Measurements from ENCODE around the gene LPAR1.
"Not testable (repeated sequence)": the region's sequence is repeated elsewhere in the genome, so short reads cannot be mapped to it uniquely, and the experiment has no call there.

LPAR1 gene

DNA sequence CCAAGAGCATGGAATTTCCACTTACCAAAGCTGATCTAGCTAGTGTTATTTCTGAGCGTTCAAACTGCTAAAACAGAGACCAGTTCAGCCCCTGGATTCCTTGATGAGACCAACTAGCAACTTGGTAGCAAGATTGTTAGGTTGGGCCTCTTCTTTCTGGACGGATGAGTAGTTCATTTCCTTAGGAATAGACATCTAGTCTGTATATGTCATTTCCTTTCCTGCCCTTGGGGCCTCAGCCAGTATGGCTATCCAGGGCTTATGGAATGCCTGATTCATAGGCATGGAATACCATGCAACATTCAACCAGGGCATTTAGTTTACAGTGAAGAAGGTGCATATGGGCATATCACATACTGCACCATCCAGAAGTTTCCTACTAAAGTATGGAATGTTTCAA lies 14.5 kb upstream of the LPAR1 start:
- TF ChIP-seq, protein P1, sequence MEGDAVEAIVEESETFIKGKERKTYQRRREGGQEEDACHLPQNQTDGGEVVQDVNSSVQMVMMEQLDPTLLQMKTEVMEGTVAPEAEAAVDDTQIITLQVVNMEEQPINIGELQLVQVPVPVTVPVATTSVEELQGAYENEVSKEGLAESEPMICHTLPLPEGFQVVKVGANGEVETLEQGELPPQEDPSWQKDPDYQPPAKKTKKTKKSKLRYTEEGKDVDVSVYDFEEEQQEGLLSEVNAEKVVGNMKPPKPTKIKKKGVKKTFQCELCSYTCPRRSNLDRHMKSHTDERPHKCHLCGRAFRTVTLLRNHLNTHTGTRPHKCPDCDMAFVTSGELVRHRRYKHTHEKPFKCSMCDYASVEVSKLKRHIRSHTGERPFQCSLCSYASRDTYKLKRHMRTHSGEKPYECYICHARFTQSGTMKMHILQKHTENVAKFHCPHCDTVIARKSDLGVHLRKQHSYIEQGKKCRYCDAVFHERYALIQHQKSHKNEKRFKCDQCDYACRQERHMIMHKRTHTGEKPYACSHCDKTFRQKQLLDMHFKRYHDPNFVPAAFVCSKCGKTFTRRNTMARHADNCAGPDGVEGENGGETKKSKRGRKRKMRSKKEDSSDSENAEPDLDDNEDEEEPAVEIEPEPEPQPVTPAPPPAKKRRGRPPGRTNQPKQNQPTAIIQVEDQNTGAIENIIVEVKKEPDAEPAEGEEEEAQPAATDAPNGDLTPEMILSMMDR (IDR thresholded peaks at IDR 0.05; ENCODE audit: low read depth, low read length), result no peak
- no peak overlapping the region for H3K4me3 ChIP-seq (ENCODE audit: low read depth, low read length)

DNA sequence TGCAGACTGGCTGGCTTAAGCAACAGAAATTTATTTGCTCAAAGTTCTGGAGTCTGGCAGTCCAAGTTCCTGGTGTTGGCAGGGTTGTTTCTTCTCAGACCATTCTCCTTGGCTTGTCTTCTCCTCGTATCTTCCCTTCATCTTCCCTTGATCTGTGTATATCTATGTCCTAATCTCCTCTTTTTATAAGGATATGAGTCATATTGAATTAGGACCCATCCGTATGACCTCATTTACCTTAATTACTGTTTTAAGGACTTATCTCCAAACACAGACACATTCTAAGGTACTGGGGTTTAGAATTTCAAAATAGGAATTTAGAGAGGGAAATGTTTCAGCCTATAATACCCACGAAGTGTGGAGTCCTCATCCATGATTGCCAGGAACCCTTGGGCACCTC lies 13.1 kb upstream of the LPAR1 start:
- no peak overlapping the region for H3K4me3 ChIP-seq (ENCODE audit: low read depth, low read length)
- TF ChIP-seq, protein P1 (IDR thresholded peaks at IDR 0.05; ENCODE audit: low read depth, low read length), result no peak

- TF ChIP-seq, protein P1 (IDR thresholded peaks at IDR 0.05; ENCODE audit: low read depth, low read length), result no peak
- H3K4me3 ChIP-seq (ENCODE audit: low read depth, low read length), result no peak overlapping the region
Measured at GRCh38 chr9:111050819-111051218, 12.5 kb upstream of the LPAR1 start.

GRCh38 chr9:111047287-111047686 lies 9.0 kb upstream of the LPAR1 start:
- H3K4me3 ChIP-seq (ENCODE audit: low read depth, low read length), result not testable (repeated sequence)

DNA sequence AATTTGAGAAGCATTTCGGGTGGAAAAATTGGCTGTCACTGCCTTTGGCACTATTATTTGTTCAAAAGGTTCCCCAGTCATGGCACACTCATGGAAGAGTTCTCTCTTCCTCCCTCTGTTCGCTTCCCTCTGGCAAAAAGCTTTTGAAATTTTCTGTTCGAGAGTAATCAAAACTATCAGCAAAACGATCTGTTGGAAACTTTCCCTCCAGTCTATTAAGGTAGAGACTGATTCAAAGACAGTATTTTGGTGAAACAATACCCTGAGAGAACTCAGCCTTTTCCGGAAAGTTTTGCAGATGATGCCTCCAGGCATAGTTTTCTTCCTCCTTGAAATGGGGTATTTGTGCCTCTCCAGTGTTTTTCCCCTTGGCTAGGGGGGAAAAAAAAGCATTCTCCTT lies 3.6 kb upstream of the LPAR1 start:
- no peak overlapping the region for H3K4me3 ChIP-seq (ENCODE audit: low read depth, low read length)
- TF ChIP-seq, protein P1 (IDR thresholded peaks at IDR 0.05; ENCODE audit: low read depth, low read length), result no peak

DNA sequence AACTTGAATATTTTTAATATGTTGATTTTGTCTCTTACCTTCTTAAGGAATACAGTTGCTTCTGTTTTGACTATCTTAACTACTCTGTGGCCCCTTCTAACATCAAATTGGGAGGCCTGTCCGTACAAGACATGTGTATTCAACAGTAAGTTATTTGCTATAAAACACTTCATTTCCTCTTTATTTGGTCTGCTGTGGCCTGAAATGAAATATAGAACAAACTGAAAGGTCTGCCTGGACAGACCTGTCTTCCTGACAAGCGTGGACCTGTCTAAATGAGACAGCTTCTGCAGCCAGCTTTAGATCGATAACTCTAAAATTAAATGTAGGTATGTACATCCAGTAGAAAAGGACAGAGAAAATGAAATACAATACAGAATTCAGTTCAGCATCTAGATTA lies 2.2 kb upstream of the LPAR1 start:
- TF ChIP-seq, protein P1 (IDR thresholded peaks at IDR 0.05; ENCODE audit: low read depth, low read length), result no peak

DNA sequence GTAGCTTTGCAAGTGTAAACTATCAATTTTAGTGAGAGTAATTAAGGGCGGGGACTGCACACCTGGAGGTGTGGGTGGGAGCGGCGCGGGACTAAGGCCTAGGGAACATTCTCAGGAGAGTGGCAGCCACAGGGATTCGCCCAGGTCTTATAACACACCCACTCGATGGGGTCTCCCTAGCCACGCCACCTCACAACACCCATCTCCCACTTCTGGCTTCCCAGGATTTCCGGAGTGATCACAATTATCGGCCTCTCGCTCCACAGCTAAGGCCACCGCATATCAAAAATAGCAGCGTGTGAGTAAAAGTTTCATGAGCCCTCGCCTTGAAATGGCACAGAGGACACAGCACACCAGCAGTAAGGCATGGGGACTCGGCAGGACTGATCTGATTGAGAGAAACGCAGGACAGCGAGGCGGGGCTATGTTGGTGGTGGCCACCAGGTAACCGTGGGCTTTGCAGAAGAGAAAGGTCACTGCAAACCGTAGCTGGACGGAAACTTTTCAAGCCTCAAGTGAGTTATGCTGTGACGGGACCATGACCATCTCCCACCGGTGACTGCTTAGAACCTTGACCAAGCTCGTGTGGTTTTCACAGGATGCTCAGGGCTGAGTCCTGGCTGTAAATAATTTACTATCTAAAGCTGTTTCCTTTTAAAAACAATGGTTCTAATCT lies 1.1 kb upstream of the LPAR1 start:
- H3K4me3 ChIP-seq (ENCODE audit: low read depth, low read length), result peak overlapping the region; percentile 95
- TF ChIP-seq, protein P1 (IDR thresholded peaks at IDR 0.05; ENCODE audit: low read depth, low read length), result no peak

More for the DNA sequence above, 2.2 kb upstream of the LPAR1 start:
- no peak overlapping the region for H3K4me3 ChIP-seq (ENCODE audit: low read depth, low read length)

All from WI38 (cell line).